NCI-H748 (cell line): Measurements from ENCODE around the gene ATRX.
A peak's percentile ranks its signal among the peaks of the same experiment; 100 is the strongest.
"Not testable (repeated sequence)": the region's sequence is repeated elsewhere in the genome, so short reads cannot be mapped to it uniquely, and the experiment has no call there.

Experiments used
- DNase-seq: peaks from one replicate; lab custom pipeline; 2025; ENCODE audit not compliant: unreplicated experiment; lab: John Stamatoyannopoulos, UW

The ATRX gene

DNA sequence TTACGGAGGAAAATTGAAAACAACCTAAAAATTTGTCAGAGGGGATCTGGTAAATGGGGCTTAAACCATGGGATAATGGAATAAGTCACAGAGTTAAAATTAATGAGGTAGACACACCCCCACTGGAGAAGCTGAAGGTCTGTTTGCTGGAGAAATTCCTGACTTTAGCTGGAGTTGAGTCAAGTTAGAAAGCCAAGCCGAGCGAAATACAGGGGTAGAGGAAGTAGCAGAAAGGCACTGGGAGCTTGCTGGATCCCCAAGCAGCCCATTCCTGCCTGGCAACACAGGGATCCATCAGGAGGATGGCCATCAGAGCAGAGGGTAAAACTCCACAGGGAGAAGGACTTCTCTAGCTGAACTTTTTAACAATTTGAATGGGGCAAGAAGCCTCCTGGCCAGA is 163.8 kb downstream of the ATRX start:
- DNase-seq, result no peak

DNA sequence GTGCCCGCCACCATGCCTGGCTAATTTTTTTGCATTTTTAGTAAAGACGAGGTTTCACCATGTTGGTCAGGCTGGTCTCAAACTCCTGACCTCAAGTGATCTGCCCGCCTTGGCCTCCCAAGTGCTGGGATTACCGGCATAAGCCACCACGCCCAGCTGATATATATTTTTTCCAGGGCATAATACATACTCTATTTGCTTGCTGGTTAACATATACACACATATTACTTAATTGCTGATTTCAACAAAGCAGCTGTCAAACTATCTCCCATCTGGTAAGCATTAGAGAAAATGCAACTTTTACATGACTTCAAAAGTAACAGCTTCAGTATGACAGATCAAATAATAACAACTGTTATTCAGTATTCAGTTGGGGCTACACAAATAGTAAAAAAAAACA is 164.6 kb downstream of the ATRX start:
- DNase-seq, result not testable (repeated sequence)

DNA sequence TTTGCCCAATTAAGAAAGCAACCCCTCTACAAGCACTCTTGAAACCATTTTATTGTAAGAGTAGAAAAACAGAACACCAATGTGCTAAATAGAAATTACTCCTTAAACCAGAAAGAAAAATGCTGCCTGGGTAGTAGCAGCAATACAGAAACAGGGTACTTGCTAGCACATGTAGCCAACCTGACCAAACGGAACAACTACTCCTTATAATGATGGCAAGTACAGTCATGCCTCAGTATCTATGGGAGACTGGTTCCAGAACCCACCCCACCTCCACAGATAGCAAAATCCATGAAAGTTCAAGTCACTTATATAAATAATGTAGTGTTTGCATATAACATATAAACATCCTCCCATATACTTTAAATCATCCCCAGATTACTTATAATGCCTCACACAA is 168.8 kb downstream of the ATRX start:
- no peak for DNase-seq

DNA sequence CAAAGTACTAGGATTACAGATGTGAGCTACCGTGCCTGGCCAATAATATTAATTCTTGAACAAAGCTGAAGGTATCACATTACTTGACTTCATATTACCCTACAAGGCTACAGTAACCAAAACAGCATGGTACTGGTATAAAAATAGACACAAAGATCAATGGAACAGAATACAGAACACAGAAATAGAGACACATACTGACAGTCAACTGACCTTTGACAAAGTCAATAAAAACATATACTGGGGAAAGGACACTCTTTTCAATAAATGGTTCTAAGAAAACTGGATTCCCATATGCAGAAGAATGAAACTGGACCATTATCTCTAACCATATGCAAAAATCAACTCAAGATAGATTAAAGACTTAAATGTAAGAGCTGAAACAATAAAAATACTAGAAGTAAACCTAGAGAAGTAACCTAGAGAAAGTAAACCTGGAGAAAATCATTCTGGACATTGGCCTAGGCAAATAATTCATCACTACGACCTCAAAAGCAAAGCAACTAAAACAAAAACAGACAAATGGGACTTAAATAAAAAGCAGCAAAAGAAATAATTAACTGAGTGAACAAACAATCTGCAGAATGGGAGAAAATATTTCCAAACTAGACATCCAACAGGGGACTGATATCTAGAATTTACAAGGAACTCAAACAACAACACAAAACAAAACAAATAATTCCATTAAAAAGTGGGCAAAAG is 182.2 kb downstream of the ATRX start:
- no peak for DNase-seq

DNA sequence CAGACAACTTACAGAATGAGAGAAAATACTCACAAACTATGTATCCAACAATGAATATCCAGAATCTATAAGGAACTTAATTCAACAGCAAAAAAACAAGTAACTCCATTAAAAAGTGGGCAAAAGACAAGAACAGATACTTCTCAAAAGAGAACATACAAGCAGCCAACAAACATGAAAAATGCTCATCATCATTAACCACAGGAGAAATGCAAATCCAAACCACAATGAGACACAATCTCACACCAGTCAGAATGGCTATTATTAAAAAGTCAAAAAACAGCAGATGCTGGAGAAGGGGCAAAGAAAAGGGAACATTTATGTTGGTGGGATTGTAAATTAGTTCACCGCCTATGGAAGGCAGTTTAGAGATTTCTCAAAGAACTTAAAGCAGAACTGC is 188.5 kb downstream of the ATRX start:
- no peak for DNase-seq

DNA sequence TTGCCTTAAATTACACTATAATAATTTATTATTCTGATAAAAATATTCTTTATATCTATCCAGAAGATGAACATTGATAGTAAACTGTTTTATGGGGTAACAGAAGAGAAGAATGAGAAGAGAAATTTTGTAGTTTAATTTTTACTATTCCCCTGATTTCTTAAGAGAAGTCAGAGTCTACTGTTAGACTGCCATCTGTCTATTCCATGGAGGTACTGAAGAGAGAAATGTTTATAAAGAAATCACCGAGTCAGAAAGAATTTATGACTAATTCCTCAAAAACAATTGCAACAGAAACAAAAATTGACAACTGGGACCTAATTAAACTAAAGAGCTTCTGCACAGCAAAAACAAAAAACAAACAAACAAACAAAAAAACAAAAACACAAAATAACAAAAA is 188.9 kb downstream of the ATRX start:
- no peak for DNase-seq

DNA sequence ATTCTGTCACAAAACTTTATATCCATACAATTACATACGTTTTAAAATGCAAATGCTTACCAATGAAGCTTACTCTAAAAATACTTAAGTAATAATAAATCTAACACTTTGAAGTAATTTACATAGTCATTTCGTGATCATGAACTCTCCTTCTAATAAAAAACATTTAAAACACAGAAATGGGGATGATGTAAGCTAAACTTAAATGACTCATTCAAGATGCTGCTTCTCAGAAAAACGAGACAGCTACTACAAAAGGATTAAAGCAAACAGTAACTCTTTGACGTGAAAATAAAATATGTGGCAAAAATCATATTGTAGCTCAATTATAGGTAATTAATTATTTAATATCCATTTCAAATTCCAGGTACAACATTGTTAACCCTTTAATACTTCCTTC is 190.2 kb downstream of the ATRX start:
- DNase-seq, result no peak

DNA sequence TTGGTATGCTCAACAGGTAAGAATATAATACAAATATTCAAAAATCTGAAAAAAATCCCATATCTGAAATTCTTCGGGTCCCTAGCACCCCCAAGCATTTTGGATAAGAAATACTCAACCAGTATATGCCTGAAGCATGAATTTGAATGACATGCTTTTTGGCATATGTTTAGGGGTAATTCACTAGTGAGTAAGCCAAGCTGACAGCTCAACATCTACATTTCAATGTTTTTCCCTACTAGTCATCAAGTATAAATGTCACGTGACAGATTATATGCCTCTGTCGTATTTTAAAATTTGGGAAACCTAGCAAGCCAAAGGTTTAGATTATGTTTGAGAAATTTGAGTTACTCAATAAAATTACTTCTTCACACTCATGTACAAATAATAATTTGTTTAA is 213.7 kb downstream of the ATRX start:
- no peak for DNase-seq

DNA sequence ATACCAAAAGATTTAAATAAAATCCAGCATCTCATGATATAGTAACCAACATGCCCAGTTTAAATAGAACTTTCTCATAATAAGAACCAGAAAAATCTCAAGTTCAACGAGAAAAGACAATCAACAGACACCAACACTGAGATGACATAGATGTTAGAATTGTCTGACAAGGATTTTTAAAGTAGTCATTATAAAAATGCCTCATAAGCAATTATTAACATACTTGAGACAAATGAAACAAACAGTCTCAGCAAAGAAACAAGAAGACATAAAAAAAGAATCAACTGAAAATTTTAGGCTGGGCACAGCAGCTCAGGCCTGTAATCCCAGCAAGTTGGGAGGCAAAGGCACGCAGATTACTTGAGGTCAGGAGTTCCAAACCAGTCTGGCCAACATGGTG is 220.7 kb downstream of the ATRX start:
- DNase-seq, result no peak

DNA sequence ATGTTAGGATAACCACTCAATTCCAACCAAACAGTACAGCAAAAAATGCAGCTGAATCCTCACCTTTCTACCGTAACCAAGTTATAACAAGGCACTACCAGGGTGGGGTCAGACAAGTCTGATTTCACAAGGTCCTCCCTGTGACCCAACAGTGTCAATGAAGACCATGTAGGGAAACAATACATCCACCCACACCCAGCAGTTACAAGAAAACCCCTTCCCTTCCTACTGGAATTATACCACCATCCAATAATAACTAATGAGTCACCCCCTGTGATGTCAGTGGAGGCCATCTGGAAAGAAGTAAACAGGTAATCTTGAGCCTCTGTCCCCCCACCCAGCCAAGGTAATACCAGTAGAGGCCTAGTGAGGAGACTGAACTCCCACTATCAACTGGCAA is 221.2 kb downstream of the ATRX start:
- DNase-seq, result no peak

DNA sequence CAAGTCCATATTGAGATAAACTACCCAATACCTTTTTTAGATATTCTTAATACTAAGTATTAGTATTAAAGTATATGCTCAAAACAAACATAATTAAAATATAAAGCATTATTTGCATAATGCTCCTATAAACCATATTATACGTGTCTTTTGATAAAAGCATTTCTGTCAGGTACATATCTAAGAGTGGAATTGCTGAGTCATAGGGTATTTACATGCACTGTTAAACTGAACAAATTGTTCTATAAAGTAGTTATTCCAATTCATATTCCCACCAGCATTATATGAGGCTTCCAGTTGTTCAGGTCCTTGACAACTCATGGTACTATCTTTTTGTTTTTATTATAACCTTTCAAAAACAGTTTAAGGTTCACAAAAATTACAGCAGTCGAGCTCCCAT is 224.6 kb downstream of the ATRX start:
- DNase-seq, result no peak

DNA sequence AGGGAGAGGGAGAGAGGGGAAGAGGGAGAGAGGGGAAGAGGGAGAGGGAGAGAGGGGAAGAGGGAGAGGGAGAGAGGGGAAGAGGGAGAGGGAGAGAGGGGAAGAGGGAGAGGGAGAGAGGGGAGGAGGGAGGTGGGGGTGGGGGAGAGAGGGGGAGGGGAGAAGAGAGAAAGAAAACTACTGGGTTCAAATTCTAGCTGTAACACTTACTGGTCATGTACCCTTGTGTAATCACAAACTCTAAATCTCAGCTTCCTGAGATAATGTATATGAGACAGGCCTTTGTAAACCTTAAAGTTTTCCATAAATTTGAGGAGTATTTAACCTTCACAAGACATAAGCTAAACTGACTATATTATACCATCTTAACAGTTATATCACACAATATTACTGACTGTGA is 229.7 kb downstream of the ATRX start:
- no peak for DNase-seq

DNA sequence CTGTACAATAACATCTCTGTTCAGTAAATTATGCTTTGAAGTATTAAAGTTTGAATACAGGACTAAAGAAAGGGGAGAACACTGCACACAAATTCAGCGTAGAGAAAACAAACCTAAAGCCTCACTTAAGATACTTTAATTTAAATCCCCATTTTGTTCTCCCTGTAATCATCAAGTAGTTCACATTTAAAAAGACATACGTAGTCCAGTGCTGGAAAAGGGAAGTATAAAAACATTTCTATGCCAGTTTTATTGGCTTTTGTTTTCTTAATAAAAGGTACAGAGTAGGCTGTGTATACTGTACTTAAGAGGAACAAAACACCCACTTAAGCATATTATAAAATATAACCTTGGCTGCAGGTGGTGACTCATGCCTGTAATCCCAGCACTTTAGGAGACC is 237.3 kb downstream of the ATRX start:
- no peak for DNase-seq

DNA sequence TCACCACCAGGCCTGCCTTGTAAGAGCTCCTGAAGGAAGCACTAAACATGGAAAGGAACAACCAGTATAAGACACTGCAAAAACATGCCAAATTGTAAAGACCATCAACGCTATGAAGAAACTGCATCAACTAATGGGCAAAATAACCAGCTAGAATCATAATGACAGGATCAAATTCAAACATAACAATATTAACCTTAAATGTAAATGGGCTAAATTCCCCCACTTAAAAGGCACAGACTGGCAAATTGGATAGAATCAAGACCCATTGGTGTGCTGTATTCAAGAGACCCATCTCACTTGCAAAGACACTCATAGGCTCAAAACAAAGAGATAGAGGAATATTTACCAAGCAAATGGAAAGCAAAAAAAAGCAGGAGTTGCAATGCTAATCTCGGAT is 246.2 kb downstream of the ATRX start:
- DNase-seq, result not testable (repeated sequence)

DNA sequence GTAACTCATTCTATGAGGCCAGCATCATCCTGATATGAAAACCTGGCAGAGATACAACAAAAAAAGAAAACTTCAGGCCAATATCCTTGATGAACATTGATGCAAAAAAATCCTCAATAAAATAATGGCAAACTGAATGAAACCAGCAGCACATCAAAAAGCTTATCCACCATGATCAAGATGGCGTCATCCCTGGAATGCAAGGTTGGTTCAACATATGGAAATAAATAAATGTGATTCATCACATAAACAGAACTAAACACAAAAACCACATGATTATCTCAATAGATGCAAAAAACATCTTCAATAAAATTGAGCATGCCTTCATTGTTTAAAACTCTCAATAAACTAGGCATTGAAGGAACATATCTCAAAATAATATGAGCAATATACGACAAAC is 254.8 kb downstream of the ATRX start:
- DNase-seq, result not testable (repeated sequence)

DNA sequence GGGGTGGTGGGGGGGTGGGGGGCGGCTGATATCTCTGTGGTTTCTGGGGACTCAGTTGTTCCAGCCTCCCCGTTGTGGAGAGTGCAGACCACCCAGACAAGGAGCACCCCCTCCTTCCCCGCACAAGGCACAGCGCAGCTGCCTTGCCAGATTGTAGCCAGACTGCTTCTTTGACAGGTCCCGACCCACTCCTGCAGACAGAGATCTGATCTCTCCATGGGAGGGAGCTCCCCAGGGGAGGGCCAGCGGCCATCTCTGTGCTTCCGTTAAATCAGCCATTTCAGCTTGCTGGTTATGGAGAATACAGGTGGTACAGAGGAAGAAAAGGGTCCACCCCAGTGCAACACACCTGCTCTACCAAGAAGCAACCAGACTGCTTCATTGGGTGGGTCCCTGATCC is 258.0 kb downstream of the ATRX start:
- no peak for DNase-seq

DNA sequence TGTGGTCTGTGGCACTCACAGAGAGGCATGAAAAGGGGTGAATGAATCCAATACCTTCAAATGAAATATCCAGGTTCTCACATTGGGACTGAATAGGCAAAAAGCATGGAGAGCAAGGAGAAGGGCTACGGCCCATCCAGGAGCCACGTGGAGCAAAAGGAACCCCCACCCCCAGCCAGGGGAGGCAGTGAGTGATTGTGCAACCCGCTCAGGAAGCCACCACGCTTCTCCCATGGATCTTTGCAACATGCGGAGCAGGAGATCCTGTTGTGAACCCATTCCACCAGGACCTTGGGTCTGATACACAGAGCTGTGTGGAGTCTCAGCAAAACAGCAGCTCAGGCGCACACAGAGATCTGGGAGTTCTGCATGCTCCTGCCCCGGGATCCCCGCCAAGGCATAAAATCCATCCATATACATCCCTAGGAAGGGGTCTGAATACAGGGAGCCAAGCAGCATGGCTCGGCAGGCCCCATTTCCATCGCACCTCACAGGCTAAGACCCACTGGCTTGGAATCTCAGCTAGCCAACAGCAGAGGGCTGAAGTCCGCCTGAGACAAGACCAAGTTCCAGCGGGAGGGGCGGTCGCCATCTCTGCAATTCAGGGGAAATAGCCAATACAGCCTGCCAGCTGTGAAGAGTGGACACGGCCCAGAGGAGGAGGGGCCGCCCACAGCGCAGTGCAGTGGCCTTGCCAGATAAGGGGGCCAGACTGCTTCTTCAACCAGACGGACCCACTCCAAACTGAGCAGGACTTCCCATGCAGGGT is 258.6 kb downstream of the ATRX start:
- DNase-seq, result no peak

DNA sequence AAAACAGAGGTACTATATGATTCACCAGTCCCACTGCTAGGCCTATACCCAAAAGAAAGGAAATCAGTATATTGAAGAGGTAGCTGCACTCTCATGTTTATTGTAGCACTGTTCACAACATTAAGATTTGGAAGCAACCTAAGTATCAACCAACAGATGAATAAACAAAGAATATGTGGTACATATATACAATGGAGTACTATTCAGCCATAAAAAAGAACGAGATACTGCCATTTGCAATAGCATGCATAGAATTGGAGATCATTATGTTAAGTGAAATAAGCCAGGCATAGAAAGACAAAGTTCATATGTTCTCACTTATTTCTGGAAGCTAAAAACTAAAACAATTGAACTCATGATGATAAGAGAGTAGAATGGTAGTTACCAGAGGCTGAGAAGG is 266.3 kb downstream of the ATRX start:
- no peak for DNase-seq

DNA sequence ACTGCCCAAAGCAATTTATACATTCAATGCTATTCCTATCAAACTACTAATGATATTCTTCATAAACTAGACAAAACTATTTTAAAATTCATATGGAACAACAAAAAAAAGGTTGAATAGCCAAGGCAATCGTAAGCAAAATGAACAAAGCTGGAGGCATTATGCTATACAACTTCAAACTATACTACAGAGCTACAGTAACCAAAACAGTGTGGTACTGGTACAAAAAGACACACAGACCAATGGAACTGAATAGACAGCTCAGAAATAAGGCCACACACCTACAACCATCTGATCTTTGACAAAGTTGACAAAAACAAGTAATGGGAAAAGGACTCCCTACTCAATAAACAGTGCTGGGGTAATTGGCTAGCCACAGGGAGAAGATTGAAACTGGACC is 271.8 kb downstream of the ATRX start:
- no peak for DNase-seq

DNA sequence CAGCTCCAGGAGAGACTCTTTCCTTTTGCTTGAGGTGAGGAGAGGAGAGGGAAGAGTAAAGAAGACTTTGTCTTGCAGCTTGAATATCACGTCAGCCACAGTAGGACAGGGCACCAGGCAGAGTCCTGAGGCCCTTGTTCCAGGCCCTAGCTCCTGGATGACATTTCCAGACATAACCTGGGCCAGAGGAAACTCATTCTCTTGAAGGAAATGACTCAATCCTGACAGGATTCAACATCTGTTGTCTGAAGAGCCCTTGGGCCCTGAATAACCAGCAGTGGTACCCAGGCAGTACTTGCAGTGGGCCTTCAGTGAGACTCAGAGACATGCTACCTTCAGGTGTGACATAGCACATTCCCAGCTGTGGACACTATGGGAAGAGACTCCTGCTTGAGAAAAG is 276.0 kb downstream of the ATRX start:
- DNase-seq, result no peak

DNA sequence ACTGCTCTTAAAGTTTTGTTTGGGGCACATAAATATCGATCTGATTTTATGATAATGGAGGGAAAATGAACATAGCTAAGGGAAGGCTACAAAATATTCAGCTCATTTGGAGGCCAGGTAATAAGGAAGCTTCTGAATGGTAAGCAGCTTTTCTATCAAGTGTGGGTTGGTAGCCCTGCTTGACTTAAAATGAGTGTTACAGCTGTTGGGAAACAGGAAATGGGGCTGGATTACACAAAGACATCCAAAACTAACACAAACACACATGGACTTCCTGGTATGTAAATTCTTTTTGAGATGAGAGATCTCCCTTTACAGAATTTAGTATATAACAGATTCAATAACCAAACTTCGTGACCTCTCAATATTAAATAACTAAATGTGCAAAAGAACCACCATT is 280.8 kb downstream of the ATRX start:
- DNase-seq, result peak; percentile 0

DNA sequence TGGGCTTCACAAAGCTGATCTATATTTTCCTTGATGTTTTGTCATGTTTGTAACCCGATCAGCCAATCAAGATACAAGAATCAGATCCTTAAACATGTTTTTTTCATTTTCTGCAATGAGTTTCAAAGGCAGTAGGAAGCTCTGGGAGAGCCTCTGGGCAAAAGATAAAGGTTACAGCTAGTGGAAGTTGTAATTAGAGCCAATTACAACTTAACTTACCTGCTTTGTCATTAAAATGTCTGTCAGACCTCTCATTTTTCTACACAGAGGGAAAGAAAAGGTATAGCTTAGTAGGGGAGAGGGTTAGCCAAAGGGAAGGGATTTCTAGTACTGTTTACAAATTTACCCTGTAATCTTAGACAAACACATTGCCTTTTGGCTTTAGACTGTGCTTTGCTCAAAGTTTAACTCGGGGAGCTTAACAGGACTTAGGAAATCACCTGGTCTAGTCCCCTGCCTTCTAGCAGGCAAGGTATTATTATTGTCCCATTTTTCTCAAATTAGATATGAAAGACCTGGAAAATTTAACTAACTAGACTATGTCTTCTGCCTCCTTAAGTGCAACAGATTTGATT is 283.0 kb downstream of the ATRX start:
- DNase-seq, result peak; percentile 1
